GM18526 (cell line): ENCODE results near the gene NCR3LG1.

Source experiments
- POLR2A ChIP-seq: IDR thresholded peaks from 3 replicates; pipeline ENCODE4 v1.6.1; 2011; ENCODE audit not compliant: insufficient read length; ENCODE audit errors: extremely low read depth

NCR3LG1 gene

GRCh38 chr11:17397311-17398002 is 45.9 kb downstream of the NCR3LG1 start:
- TF ChIP-seq POLR2A: no peak

- no peak for TF ChIP-seq POLR2A
Observed at GRCh38 chr11:17399236-17399635, 47.6 kb downstream of the NCR3LG1 start.

- TF ChIP-seq POLR2A: no peak
Observed at GRCh38 chr11:17400048-17400775, 48.6 kb downstream of the NCR3LG1 start.

DNA sequence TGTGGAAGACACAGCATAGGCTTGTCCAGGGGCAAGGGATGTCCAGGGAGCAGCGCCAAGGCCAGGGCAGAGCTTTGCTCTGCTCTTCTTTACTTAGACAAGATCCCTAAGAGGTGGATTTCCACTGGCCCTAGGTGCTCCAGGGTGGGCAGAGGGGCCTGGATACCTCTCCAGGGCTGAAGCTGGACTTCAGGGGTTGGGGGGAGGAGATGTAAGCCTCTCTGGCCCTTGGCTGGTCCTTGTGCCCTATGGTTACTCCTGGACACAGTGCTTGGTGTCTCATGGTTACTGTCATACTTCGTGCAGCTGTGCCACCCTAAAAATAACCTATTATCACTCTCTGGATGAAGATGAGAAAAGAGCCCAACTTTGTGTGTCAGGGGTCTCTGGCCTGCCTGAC is 49.7 kb downstream of the NCR3LG1 start:
- no peak for TF ChIP-seq POLR2A

DNA sequence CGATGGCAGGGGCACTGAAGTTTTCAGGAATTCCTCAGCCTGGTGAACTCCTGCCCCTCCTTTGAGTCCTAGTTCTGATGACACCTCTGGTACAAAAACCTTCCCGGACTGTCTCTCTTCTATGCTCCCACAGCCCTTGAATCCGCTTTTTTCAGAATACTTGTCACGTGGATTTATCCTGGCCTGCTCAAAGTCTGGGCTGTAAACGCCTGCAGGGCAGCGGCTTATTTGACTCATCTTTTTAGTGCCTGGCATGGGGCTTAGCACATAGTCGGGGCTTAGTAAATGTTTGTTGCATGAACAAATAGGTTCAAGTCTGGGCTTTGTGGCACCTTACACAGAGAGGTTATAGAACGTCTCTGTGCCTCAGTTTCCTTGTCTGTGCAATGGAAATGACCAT is 50.2 kb downstream of the NCR3LG1 start:
- TF ChIP-seq POLR2A: no peak

DNA sequence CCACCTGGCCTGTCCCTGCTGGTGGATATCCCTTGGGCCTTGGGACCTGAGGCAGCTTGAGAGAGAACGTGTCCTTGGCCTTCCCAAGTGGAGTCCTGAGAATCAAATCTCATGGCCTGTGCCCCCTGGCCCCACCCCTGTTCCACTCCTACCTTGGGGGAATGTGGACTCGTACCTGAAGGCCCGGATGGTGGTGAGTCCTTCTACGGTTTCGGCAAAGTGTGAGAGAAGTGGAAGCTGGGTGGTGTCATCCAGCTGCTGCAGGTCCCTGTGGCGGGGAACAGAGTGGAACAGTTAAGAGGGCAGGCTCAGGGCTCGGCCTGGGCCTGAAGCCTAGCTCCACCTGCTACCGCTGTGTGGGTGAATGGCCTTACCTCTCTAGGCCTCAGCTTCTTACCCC is 50.9 kb downstream of the NCR3LG1 start:
- TF ChIP-seq POLR2A: no peak

- no peak for TF ChIP-seq POLR2A
Observed at GRCh38 chr11:17403980-17404759, 52.6 kb downstream of the NCR3LG1 start.

GRCh38 chr11:17405232-17406005 is 53.8 kb downstream of the NCR3LG1 start:
- no peak for TF ChIP-seq POLR2A

- TF ChIP-seq POLR2A: no peak
Observed at GRCh38 chr11:17406082-17406817, 54.6 kb downstream of the NCR3LG1 start.

- no peak for TF ChIP-seq POLR2A
Observed at GRCh38 chr11:17406818-17407149, 55.2 kb downstream of the NCR3LG1 start.

- TF ChIP-seq POLR2A: no peak
Observed at GRCh38 chr11:17407575-17407974, 56.0 kb downstream of the NCR3LG1 start.

- TF ChIP-seq POLR2A: no peak
Observed at GRCh38 chr11:17408026-17408425, 56.4 kb downstream of the NCR3LG1 start.

- no peak for TF ChIP-seq POLR2A
Observed at GRCh38 chr11:17408641-17409040, 57.0 kb downstream of the NCR3LG1 start.

DNA sequence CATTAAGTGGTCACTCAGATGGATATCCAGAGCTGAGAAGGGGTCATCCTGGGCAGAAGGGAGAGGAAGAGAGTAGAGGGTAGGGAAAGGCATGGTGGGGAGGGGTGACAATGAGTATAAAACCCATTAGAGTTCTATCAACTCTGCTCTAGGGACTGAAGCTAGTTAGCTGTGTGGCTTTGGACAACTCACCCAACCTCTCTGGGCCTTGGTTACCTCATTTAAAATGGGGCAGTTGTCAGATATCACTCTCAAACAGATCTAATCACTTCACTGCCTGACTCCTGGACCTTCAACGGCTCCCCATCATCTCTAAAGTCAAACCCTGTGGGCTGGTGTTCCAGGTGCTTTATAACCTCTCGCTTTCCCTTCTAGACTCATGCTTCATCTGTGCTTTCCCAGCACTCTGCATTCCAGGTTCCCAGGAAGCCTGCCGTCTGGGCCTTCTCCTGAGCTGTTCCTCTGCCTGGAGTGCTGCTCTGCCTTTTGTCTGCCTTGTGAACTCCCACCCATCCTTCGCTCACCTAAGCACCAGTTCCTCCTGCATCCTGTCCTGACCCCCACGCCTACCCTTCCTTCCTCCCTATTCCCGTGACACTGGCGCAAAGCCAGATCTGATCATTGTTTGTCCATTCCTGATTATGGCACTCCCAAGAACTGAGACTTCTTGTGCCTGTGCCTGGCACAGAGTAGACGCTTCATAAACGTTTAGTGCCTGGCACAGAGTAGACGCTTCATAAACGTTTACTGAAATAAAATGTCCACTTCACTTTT is 59.2 kb downstream of the NCR3LG1 start:
- no peak for TF ChIP-seq POLR2A
